Measurements from ENCODE around the gene CLINT1.

The CLINT1 gene

GRCh38 chr5:157820593-157821252 lies 38.2 kb downstream of the CLINT1 start:
- no peak for DNase-seq (ENCODE audit: low spot score)

DNA sequence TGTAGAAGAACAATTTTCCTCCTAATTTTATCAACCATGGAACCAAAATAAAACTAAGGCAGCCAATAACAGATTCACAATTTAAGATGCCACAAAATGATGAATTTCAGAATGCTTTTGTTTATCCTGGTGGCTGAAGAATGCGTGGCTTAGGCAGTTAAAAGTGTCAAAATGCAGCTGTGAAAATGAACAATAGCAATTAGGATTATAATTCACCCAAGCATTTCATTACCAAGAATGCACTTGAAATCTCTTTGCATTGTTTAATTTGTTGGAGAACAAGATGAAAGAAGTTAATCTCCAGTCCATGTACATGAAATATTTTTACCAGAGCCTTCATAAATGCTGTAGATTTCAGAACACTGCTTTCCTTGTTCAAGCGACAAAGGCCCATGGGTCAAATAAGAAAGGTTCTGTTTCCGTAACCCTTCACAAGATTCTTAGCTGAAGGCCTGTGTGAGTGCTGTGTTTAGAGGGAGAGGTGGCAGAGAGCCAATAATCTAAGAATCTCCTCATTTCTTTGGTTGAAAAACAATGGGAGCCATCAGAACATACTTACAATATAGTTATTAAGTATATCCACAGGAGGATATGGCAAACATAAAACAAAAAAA lies 39.3 kb downstream of the CLINT1 start:
- DNase-seq (ENCODE audit: low spot score): no peak

DNA sequence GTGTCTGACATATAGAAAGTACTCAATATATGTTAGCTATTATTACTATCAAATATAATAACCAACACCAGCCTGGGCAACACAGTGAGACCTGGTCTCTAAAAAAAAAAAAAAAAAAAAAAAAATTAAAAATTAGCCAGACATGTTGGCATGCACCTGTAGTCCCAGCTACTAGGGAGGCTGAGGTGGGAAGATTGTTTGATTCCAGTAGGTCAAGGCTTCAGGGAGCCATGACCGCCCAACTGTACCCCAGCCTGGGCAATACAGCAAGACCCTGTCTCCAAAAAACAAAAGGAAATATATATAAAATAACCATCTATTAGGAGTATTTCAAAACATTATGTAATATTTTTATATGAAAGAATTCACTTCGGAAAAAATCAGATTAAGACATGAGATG lies 40.6 kb downstream of the CLINT1 start:
- DNase-seq (ENCODE audit: low spot score): no peak

- DNase-seq (ENCODE audit: low spot score): no peak
Observed at GRCh38 chr5:157817928-157818327, 41.0 kb downstream of the CLINT1 start.

- no peak for DNase-seq (ENCODE audit: low spot score)
Observed at GRCh38 chr5:157817387-157817702, 41.6 kb downstream of the CLINT1 start.

DNA sequence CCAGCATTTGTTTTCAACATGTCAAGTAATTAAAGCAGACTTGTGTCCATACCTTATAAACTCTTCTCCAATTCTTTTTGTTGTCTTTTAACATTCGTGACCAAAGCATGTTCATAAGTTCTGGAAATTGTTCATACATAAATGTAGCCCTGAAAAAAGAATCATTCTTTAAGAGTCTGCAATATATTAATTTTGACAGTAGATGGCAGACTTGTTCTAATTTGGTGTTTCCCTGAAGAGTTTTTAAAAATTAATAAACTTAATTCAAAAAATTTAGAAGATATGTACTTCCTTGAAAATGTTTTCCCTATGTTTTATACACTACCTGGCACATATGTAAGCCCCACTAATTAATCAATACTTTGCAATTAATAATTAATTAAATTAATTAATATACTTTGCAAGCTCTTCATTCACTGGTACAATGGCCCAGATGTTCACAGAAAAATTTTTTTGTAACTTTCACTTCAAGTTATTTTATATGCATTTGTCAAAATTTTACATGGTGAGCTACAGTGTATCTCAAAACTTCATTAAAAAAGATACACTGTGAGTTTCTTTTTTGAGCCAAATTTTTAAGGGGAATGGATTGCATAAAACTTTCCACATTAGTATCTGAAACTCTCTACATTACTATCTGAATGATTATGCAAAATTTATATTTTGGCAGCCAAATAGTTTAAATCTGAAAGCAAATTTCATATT lies 42.1 kb downstream of the CLINT1 start:
- no peak for DNase-seq (ENCODE audit: low spot score)

DNA sequence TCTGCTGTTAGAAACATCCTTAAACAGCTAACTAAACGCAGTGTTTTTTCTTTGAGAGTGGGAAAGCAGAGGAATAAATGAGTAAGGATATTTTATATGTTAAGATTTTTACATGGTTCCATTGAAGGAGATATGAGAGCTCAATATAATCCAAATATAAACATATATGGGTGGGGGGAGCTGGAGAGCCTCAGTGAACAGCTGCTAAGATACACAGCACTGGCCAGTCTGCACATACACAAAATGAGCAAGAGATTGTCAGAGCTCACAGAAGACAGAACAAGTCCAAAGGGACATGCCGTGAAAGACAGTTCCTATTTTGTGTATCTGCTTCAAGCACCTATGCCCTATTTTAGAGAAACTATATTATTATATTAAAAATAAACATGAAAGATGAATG lies 46.9 kb downstream of the CLINT1 start:
- no peak for DNase-seq (ENCODE audit: low spot score)

DNA sequence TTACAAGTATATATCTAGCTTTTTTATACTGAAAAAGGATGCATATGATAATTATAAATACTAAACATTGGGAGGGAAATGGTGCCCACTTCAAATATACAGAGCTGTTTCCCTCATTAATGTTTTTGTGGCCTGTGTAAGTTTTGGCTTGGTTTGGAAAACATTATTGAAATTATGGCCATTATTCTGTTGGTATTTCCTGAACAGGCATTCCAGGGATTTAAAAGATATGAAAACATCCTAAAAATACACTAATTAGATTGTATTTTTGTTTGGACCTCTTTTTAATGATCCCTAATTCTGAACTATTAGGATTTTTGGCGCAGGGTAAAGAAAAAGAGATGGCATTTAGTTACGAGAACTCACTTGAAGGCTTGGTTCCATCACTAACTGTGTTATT lies 50.9 kb downstream of the CLINT1 start:
- no peak for DNase-seq (ENCODE audit: low spot score)

DNA sequence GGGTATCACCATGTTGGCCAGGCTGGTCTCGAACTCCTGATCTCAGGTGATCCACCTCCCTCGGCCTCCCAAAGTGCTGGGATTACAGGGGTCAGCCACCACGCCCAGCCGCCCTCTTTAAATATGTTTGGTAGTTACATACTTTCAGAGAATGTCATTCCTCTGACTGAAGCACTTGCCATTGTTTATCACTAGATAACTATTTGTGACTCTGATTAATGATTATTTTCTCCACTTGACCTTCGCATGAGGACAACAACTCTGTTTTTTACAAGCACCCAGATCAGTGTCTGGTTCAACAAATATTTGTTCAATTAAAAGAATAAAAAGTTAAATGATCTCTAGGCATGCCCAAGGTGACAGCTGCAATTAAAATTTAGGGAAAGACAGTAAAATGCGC lies 56.2 kb downstream of the CLINT1 start:
- no peak for DNase-seq (ENCODE audit: low spot score)

DNA sequence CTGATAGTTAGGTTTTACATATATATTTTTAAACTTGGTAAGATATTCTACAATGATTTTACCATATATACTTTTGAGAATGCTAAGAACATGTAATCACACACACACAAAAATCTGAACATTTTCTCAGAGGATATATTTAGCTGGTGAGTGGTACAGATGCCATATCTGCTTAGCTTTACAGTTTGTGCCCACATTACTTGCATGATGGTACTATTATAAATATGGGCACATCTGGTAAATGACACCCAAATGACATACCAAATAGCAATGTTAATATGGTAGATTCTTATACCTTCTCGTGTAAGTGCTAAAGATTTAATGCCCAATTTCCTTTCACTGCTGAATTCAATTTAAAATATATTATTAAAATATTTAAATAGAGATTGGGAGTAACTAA lies 58.8 kb downstream of the CLINT1 start:
- DNase-seq (ENCODE audit: low spot score): no peak

DNA sequence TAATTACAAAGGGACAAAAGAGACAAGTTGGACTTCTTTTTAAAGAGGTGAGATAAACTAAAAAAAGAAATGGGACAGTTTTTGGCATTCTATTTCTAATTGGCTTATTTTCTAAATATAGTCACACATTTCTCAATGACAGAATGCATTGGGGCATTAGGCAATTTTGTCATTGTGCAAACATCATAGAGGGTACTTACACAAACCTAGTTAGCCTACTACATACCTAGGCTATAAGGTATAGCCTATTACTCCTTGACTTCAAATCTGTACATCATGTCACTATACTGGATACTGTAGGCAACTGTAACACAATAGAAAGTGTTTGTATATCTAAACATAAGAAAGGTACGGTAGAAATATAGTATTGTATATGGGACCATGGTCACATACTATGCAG lies 59.4 kb downstream of the CLINT1 start:
- DNase-seq (ENCODE audit: low spot score): no peak

GRCh38 chr5:157793301-157793700 lies 65.6 kb downstream of the CLINT1 start:
- DNase-seq (ENCODE audit: low spot score): no peak

- DNase-seq (ENCODE audit: low spot score): no peak
Observed at GRCh38 chr5:157785801-157786200, 73.1 kb downstream of the CLINT1 start.

GRCh38 chr5:157779221-157779620 lies 79.7 kb downstream of the CLINT1 start:
- no peak for DNase-seq (ENCODE audit: low spot score)

DNA sequence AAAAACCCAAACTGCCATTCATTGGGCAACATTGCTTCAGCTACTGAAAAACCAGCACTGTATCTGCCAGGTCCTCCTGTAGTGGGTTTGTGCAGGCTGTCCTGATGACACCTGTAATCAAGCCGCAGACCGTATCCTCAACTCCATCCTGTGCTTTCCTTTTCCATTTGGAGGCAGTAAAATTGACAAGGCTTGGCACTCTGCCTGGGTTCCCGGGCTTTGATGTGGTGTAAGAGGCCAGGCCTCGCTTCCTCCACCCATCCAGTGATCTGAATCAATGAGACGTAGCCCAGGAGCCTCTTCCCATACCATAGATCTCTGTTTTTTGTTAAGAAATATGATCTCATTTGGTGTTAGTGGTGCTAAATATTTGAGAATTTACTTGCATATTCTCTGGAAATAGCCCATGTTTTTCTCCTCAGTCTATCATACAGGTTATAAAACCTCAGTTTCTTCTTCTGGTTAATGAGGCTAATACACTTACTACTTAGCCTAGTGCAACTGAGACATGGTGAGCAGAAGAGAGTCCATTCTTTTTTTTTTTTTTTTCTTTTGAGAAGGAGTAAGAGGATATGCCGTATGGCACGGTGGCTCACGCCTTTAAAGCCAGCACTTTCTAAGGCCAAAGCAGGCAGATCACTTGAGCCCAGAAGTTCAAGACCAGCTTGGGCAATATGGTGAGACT lies 80.7 kb downstream of the CLINT1 start:
- no peak for DNase-seq (ENCODE audit: low spot score)

GRCh38 chr5:157772127-157772526 lies 86.8 kb downstream of the CLINT1 start:
- DNase-seq (ENCODE audit: low spot score): no peak

- DNase-seq (ENCODE audit: low spot score): no peak
Observed at GRCh38 chr5:157770665-157771064, 88.3 kb downstream of the CLINT1 start.

- no peak for DNase-seq (ENCODE audit: low spot score)
Observed at GRCh38 chr5:157767689-157768088, 91.3 kb downstream of the CLINT1 start.

- no peak for DNase-seq (ENCODE audit: low spot score)
Observed at GRCh38 chr5:157766902-157767301, 92.0 kb downstream of the CLINT1 start.

DNA sequence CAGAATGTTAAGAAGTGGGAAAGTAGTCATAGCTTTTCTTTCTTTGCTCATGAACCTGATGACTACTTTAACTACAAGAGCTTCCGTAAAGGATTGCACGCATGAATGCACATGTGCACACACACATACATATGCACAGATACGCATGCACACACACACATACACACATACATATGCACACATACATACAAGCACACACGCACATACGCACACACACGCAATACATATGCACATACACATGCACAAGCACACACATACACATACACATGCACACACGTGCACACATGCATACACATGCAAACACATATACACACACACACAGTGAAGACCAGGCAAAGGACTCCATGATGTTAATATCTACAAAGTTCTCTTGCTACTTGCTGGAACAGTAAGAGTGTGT lies 92.5 kb downstream of the CLINT1 start:
- no peak for DNase-seq (ENCODE audit: low spot score)

DNA sequence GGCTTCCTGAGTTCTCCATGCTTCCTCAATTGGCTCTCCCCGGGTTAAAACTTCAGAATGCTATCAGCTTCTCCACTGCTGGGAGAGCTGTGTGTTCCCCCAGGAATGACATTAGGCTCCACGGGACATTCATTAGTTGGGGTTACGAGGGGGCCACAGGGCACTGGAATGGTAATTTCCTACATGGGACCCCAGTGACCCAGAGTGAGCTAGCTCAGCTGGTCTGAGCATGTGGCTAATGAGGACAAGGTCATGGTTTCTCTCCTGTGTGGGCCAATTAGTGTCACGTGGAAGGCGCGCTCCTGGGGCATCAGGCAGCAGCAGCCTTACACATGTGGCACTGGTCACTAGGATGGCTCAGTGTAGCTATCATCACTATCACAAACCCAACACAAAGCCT lies 94.4 kb downstream of the CLINT1 start:
- no peak for DNase-seq (ENCODE audit: low spot score)

GRCh38 chr5:157761690-157762621 lies 97.0 kb downstream of the CLINT1 start:
- peak; percentile 40 for DNase-seq (ENCODE audit: low spot score)
